ENCODE data around the gene SLC16A8.
"Not testable (repeated sequence)": the region's sequence is repeated elsewhere in the genome, so short reads cannot be mapped to it uniquely, and the experiment has no call there.

Gene SLC16A8, protein sequence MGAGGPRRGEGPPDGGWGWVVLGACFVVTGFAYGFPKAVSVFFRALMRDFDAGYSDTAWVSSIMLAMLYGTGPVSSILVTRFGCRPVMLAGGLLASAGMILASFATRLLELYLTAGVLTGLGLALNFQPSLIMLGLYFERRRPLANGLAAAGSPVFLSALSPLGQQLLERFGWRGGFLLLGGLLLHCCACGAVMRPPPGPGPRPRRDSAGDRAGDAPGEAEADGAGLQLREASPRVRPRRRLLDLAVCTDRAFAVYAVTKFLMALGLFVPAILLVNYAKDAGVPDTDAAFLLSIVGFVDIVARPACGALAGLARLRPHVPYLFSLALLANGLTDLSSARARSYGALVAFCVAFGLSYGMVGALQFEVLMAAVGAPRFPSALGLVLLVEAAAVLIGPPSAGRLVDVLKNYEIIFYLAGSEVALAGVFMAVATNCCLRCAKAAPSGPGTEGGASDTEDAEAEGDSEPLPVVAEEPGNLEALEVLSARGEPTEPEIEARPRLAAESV

DNA sequence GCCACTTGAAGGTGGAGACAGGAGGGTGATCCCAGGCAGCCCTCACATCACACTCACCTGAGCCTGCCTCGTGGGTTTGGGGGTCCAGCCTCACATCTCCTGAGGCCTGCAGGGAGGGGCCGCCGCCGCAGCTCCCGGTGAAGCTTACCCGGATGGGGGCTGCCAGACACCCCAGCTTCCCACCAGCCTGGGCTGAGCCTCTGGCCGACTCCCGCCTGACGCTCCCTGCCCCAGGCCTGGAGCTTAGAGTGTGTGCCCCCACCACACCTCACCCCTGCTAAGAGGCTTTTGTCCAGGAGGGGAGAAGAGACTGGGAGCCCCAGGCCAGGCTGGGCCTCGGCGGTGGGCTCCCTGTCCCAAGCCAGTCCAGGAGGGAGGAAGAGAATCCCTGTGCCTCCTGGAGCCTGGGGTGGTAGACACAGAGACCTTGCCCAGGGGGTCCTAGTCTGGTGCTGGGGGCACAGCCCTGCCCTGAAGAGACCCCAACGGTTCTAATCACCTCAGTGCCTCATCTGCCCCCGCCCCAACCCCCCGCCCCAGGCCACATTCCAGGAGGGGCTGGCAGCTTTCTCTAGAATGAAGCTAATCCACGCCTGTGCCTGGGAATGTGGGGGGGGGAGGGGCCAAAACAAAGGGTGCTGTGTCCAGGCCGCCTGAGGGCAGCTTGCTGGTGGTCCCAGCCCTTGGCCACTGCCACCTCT lies at the start of gene SLC16A8:
SLC16A8 (minus strand) TSS at position 254 of the 701 bp plus-strand sequence. CDS start 1,311 bp downstream, outside the sequence.
- no peak for DNase-seq

DNA sequence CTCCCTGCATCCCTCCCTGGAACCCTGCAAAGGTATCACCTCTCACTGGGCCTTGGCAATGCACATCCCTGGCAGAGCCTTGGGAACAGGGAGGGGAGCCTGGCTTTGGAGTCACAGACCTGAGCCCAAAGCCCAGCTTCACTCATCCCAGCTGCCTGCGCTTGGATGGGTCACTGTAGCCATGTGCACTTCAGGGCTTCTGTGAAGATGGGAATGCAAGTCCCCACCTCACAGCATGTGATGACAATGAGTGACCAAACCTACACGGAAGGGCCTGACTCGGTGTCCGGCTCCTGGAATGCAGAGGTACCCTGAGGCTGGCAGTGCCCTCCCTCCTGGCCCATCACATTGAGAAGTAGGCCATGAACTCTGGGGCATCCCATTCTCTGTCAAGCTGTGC lies 49.3 kb upstream of the SLC16A8 start:
- DNase-seq, result no peak

GRCh38 chr22:38132794-38133193 lies 48.8 kb upstream of the SLC16A8 start:
- no peak for DNase-seq

- DNase-seq, result no peak
Measured at GRCh38 chr22:38132136-38132535, 48.2 kb upstream of the SLC16A8 start.

GRCh38 chr22:38131399-38131798 lies 47.4 kb upstream of the SLC16A8 start:
- no peak for DNase-seq

GRCh38 chr22:38129856-38130255 lies 45.9 kb upstream of the SLC16A8 start:
- no peak for DNase-seq

DNA sequence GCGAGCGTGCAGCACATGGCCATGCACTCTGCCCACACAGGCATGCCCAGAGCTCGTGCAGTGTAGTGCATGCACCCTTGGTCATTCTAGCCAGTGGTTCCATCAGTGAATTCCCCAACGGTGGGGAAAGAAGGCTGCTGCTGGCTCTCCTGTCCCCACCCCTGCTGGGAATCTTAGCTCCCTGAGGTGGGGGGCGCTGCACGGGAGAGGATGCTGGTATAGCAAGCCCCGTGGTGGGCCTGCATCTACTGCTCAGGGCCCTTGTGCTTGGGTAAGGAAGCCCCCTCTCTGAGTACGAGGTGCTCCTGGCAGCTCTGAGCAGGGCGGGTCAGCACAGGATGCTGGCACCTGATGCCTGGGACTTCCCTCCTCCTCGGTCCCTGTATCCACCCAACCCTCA lies 45.0 kb upstream of the SLC16A8 start:
- DNase-seq, result no peak

GRCh38 chr22:38127869-38128268 lies 43.9 kb upstream of the SLC16A8 start:
- DNase-seq, result no peak

- DNase-seq, result no peak
Measured at GRCh38 chr22:38126928-38127668, 43.1 kb upstream of the SLC16A8 start.

DNA sequence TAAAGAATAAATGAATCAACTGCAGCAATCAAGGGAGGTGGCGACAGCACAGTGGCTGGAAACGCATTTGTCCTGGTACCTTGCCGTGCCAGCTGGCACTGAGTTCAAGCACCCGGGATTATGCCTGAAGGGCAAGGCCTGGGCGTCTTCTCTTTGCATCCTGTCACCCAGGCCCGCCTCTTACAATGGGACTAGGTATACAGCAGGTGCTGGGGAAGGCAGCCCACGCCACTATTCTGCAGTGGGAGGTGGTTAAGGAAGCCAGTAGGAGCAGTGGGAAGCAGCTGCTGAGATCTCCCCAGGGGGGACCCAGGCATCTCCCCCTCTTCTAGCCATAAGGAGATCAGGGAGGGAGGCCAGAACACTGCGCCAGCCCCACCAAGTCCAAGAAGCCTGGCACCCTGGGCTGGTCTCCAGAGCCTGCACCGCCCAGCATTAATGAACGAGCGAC lies 41.8 kb upstream of the SLC16A8 start:
- no peak for DNase-seq

DNA sequence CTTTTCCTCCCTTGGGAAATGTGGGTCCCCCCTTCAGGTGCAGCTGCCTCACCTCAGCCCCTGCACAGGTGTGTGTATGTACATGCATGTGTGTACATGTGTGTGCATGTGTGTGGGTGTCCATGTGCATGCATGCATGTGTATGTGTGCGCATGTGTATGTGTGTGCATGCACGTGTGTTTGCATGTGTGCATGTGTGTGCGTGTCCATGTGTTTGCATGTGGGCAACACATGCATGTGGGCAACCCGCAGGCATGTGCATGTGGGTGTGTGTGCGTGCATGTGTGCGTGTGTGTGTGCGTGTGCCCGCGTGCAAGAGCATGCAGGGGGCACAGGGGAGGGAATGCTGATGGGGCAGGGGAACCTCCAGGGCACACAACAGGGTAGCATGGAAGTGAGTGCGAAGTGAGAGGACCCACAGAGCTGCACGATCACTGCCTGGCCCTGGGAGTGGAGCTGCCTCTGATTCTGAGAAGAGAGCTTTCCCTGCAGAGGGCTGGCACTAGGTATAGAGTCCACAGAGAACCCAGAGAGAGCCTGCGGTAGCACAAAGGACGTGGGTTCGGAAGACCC lies 41.1 kb upstream of the SLC16A8 start:
- no peak for DNase-seq

DNA sequence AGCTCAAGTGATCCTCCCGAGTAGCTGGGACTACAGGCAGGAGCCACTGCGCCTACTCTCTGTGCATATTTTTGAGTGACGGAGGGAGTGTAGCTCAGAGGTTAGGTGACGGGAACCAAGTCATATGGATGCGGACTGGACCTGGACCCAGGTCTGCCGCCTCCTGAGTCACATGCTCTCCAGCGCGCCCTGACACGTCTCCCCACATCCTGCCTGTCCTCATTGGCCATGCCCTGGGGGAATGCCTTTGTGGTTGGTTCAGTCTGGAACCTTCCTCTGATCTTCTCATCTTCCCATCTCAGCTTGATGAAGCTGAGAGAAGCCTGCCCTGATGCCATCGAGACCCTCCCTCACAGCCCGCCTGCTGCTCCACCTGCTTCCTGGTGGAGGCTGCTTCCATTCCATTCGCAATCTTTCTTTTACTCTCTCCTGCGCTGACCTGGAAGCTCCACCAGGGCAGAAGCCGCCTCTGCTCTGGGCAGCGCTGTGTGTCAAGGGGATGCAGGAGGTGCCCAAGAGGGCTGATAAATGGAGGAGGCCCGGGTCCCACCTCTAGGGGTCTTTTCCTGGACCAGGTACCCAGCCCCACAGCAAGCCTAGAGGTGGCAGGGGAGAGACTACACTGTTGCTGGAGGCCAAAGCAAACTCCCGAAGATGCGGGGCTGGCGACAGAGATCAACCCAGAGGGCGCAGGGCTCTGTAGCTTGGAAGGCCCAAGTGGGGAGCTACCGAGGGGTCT lies 40.4 kb upstream of the SLC16A8 start:
- no peak for DNase-seq

DNA sequence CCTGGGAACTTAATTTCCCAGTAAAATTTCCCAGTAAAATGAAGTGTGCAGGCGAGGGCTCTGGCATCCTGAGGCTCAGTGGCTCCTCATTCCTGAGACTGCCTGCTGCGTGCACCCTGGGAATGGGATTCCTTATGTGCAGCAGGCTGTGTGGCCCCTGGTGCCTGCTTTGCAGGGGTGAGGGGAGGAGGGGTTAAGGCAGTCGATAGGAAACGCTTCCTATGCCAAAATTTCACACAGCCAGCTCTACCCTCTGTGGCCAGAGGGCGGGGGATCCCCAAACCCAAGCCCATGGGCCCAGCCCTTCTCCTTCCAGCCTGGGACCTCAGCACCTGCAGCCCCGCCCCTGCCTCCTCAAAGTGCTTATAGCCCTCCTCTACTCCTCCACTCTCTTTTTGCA lies 38.6 kb upstream of the SLC16A8 start:
- DNase-seq, result no peak

GRCh38 chr22:38120359-38121110 lies 36.6 kb upstream of the SLC16A8 start:
- no peak for DNase-seq

DNA sequence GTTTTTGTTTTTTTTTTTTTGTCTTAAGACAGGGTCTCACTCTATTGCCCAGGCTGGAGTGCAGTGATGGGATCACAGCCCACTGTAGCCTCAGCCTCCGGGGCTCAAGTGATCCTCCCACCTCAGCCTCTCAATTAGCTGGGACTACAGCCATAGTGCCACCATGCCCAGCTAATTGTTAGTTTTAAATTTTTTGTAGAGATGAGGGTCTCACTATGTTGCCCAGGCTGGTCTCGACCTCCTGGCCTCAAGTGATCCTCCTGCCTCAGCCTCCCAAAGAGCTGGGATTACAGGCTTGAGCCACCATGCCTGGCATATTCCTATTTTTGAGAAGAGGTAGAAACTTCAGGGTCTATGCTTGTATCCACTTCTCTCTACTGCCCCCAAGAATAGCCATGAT lies 34.8 kb upstream of the SLC16A8 start:
- DNase-seq, result not testable (repeated sequence)

- DNase-seq, result no peak
Measured at GRCh38 chr22:38118182-38118581, 34.2 kb upstream of the SLC16A8 start.

DNA sequence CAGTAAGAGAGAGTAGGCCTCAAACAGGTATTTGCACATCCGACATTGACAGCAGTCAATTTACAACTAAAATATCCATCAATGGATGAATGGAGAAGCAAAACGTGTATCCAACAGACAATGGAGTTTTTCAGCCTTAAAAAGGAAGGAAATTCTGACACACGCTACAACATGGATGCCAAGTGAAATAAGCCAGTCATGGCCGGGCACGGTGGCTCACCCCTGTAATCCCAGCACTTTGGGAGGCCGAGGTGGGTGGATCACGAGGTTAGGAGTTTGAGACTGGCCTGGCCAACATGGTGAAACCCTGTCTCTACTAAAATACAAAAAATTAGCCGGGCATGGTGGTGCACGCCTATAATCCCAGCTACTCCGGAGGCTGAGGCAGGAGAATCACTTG lies 33.6 kb upstream of the SLC16A8 start:
- DNase-seq, result not testable (repeated sequence)

DNA sequence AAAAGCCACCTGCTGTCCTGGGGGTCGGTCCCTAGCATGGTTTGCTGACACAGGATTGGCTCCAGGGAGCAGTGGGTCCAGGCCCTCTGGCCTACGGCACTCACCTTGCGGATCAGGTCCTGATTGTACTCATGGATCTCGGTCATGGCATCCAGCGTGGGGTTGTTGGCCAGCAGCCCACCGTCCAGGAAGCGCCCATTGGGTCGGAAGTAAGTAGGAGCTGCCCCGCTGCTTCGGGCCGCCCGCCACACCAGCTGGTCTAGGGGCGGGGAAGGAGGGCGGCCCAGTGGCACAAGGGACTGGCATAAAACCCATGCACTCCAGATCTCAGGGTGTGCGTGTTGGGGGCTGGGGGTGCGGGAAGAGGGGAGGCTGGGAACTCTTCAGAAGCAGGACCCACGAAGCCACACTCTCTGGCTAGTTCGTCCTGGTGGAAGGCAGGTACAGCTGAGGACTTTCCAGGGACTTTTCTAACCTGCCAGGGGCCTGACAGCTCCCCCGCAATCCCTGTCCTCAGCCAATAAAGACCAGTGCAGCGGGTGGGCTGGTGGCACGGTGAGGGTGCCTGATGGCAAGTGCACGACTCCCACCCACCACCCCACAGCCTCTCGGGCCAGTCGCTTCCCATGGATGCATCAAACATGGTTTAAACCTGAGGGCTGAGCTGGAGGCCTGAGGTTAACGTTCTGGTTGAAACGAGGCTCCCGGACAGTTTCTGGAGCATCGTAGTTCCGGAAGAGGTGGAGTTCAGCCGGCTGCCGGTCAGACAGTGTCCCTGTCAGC lies 31.6 kb upstream of the SLC16A8 start:
- no peak for DNase-seq

- peak; percentile 29 for DNase-seq
Measured at GRCh38 chr22:38114484-38115398, 30.8 kb upstream of the SLC16A8 start.
